AG10803 (cell line): ENCODE results near the gene MIB2.
"Not testable (repeated sequence)": the region's sequence is repeated elsewhere in the genome, so short reads cannot be mapped to it uniquely, and the experiment has no call there.

Experiments
- DNase-seq: peaks from one replicate; pipeline ENCODE4 v3.0.0; 2010; ENCODE audit warnings: low read depth
- H3K4me3 ChIP-seq: 2 replicates; pipeline ENCODE4 v1.5.1; 2011; ENCODE audit warnings: mild to moderate bottlenecking, low read length, control low read depth
- TF ChIP-seq, protein P1 (sequence below): conservative IDR thresholded peaks from 2 replicates; pipeline ENCODE4 v1.5.1; 2011; ENCODE audit warnings: mild to moderate bottlenecking, low read length, control low read depth, inconsistent platforms

MIB2 gene

DNA sequence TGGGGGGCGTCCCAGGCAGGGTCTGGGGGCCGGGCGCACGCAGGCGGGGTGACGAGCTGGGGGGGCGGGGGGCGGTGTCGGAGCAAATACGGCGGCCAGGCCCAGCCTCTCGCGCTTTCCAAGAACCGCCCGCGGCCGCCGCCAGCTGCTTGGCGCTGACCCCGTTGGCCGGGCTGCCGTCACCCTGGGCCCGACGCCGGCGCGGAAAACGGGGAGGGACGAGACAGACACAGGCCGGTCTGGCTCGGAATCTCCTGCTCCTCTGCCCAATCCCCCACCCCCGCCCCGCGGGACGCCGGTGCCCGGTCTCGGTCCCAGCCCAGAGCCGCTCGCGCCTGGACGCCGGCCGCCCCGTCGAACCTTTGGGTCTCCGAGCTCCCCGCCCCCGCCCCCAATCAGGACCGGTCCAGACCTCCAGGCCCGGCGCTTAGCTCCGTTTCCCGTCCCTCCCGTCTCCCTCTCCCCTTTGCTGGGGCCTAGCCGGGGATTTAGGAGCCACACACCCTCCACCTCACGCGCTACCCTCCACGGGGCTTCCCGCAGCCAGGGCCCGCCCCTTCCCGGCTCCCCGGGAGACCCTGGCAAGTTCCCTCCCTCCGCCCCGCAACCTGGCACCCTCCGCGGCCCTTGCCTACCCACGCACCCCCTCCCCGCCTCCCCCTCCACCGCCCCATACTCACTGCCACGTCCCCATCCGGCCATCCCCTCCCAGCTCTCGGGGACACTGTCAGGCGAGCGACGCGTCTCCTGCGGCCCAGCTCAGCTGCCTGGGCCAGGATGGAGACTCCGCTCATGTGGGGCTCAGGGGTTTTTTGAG, 15.9 kb downstream of the MIB2 start:
- peak; percentile 17 for DNase-seq
- TF ChIP-seq, protein P1, sequence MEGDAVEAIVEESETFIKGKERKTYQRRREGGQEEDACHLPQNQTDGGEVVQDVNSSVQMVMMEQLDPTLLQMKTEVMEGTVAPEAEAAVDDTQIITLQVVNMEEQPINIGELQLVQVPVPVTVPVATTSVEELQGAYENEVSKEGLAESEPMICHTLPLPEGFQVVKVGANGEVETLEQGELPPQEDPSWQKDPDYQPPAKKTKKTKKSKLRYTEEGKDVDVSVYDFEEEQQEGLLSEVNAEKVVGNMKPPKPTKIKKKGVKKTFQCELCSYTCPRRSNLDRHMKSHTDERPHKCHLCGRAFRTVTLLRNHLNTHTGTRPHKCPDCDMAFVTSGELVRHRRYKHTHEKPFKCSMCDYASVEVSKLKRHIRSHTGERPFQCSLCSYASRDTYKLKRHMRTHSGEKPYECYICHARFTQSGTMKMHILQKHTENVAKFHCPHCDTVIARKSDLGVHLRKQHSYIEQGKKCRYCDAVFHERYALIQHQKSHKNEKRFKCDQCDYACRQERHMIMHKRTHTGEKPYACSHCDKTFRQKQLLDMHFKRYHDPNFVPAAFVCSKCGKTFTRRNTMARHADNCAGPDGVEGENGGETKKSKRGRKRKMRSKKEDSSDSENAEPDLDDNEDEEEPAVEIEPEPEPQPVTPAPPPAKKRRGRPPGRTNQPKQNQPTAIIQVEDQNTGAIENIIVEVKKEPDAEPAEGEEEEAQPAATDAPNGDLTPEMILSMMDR = no peak
- no peak overlapping the region for H3K4me3 ChIP-seq

DNA sequence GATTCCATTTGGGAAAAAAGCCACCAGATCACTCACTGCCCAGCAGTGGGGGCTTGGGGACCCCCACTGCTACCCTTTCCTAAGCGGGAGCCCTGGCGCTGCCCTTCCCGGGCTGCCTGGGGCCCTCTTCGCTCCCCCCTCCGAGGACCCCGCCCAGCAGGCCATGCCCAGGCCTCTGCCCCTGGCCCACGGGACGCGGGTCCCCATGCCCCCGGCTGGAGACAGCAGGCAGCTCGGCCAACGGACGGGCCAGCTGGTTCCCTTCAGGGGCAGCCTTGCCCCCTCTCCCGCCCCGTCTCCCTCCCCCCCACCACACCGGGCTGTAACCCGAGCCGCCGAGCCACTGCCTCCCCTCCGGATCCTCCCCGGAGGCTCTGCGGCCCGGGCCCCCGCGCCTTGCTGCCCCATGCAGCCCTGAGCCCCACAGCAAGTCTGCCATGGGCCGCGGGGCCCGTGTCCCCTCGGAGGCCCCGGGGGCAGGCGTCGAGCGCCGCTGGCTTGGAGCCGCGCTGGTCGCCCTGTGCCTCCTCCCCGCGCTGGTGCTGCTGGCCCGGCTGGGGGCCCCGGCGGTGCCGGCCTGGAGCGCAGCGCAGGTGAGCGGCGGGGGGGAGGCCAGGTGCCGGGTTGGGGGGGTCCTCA, 16.6 kb downstream of the MIB2 start, which contains the start of gene MMP23B:
Gene MMP23B (plus strand): TSS at position 392 of the 639 bp plus-strand sequence. CDS start 46 bp downstream, at position 438.
- DNase-seq = no peak
- TF ChIP-seq, protein P1 = no peak
- H3K4me3 ChIP-seq = no peak within 1 kb of the TSS

DNA sequence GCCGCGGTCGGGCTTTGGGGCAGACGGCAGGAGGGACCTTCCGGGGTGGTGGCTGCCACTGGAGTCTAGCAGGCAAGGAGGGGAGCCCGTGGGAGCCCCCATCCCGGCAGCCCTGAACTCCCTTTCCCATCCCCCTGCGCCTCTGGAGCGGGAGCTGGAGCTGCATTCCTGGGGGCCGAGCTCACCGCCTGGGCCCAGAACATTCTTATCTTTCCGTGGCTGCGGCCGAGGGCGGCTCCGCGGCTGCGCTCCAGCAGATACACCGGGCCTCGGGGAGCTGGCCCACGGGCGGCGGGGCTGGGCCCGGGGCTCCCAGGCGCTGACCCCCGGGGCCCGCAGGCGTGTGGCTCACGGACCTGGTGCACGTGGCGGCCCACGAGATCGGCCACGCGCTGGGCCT, 18.1 kb downstream of the MIB2 start:
- DNase-seq, H3K4me3 ChIP-seq: not testable (repeated sequence)

DNA sequence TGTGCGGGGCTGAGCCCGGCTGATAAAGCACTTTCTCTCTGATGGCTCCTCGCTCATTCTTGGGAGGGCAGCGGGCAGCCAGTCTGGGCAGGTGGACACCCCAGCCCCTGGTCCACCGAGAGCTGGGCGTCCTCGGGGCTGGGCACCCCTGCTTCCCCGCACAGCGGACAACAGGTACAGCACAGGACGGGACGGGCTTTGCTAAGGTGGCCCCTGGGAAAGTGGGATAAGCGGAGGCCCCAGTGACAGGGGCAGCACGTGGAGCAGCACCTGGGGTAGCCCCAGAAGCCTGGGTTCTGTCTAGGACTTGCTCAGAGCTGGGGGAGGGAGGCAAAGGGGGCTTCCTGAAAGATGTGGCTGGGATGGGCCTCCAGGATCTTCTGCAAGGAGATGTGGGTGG, 19.3 kb downstream of the MIB2 start:
- not testable (repeated sequence) for DNase-seq, H3K4me3 ChIP-seq

DNA sequence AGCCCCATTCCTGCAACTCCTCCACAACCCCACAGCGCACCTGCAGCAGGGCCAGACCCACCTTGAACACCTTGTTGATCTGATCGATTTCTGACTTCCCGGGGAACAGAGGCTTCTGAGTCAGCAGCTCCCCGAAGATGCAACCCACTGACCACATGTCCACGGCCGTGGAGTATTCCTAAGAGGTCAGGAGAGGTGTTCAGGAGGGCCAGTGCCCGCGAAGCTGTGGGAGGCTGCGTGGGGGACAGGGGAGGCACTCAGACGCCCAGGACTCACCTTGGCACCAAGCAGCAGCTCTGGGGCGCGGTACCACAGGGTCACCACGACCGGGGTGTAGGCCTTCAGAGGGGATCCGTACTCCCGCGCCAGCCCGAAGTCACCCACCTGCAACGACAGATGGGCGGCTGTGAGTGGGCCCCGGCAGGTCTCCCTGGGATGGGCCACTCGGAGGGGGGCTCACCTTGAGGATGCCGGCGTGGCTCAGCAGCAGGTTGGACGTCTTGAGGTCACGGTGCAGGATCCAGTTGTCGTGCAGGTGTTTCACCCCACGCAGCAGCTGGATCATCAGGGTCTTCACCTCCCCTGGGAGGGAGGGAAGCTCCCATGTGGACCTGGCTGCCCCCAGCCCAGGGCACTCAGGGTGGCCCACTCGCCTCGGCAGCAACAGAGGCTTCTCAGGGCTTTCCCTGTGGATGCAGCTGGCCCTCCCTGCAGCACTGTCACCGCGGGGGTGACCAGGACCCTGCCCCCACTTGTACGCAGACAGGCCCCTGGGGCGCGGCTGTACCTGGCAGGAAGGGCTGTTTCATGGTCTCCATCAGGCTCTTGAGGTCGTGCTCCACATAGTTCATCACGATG, 21.6 kb downstream of the MIB2 start:
- not testable (repeated sequence) for H3K4me3 ChIP-seq, DNase-seq

DNA sequence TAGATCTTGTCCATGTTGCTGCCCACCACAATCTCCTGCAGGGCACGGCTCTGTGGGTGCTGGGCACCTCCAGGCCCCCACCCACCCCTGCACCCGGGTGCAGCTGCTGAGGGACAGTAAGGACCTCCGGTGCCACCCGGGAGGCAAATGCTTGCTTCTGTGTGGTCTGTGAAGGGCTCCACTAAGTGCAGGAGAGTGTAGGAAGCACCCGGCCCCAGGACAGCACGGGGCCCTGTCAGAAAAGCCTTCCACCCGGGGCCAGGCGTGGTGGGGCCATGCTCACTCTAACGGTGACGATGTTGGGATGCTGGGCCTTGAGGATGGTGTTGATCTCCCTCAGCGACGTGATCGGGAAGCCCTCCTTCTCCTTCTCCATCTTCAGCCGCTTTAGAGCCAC, 22.2 kb downstream of the MIB2 start:
- not testable (repeated sequence) for H3K4me3 ChIP-seq, DNase-seq

DNA sequence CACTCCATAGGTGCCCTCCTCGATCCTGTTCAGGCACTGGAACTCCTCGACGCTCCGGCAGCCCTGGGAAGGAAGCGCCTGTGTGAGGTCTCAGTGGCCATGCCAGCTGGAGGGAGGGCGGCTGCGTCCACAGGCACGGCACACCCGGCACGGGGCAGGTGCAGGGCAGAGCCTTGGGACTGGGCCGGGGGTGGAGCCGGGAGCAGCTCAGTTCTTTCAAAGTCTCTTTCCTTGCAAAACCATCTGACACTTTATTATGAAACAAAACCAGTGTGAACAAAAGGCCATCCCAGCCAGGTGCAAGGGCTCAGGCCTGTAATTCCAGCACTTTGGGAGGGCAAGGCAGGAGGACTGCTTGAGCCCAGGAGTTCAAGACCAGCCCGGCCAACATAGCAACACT, 23.2 kb downstream of the MIB2 start:
- H3K4me3 ChIP-seq, DNase-seq: not testable (repeated sequence)

DNA sequence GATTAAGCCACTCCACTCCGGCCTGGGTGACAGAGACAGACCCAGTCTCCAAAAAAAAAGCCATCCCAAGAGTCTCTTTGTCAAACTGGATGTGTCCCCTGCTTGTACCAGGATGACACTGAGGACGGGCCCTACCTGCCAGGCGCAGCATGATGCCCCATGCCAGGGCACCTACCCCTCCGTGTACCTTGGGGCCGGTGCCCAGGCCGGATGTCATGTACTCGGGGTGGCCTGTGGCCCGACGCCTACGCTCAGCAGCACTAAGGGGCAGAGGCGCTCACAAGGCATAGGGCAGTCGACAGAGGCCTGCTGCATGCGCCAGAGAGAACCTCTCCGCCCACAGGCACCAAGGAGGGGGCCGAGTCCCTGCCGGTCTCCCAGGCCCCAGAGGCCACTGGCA, 24.1 kb downstream of the MIB2 start:
- DNase-seq = not testable (repeated sequence)

DNA sequence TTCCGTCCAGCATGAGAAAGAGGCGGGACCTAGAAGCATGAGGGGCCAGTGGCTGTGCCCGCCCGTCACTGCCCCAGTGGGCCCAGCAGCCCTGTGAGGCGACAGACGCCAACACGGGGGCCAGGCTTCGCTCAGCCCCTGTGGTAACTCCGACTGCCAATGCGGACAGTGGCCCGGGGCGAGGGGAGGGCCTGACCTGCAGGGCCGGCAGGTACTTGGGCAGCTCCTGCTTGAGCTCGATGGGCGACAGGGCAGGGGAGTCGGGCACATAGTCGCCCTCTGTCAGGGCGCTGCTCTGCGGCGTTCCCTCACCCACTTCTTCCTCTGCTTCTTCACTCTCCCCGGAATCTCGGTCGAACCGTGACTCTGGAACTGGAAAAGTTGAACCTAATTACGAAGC, 24.8 kb downstream of the MIB2 start:
- not testable (repeated sequence) for H3K4me3 ChIP-seq, DNase-seq

More for the DNA sequence above, 24.1 kb downstream of the MIB2 start:
- H3K4me3 ChIP-seq = not testable (repeated sequence)

DNA sequence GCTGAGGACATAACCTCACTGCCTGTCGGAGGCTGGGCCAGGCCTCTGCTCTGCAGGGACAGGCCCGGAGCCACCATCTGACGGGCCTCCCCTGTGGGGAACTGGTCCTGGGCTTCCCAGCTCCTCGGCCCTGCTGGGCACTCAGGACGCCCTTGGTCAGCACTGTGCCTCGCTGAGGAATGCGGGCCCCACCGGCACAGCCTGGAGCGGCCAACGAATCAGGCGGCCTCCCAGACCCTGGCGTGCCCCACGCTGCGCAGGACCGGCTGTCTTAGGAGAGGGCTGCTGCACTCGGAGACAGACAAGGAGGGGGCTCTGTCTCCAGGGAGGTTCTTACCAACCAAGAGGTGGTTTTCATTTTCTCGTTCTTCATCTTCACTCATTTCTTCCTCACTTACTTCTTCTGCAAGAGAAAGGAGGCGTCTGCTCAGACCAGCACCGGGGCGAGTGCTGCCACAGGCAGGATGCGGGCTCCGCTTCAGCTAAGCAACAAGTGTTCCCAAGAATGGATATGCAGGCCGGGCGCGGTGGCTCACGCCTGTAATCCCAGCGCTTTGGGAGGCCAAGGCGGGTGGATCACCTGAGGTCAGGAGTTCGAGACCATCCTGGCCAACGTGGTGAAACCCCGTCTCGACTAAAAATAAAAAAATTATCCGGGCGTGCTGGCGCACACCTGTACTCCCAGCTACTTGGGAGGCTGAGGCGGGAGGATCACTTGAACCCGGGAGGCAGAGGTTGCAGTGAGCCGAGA, 25.6 kb downstream of the MIB2 start:
- not testable (repeated sequence) for DNase-seq, H3K4me3 ChIP-seq

DNA sequence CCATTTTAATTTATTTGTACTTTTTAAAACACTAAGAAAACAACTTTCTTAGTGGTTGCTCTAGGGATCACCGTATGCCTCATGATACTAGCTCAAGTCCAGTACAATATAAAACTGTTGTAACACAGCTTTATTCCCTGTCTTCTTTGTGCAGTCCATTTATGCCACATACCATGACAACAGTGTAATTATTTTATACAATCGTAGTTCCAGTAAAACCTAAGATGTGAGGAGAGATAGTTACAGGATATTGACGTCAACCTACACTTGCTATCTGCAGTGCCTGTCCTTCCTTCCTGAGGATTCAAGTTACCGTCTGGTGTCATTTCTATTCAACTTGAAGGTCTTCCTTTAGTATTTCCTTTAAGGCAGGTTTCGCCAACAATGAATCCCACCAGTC, 31.0 kb downstream of the MIB2 start:
- DNase-seq, H3K4me3 ChIP-seq: not testable (repeated sequence)

DNA sequence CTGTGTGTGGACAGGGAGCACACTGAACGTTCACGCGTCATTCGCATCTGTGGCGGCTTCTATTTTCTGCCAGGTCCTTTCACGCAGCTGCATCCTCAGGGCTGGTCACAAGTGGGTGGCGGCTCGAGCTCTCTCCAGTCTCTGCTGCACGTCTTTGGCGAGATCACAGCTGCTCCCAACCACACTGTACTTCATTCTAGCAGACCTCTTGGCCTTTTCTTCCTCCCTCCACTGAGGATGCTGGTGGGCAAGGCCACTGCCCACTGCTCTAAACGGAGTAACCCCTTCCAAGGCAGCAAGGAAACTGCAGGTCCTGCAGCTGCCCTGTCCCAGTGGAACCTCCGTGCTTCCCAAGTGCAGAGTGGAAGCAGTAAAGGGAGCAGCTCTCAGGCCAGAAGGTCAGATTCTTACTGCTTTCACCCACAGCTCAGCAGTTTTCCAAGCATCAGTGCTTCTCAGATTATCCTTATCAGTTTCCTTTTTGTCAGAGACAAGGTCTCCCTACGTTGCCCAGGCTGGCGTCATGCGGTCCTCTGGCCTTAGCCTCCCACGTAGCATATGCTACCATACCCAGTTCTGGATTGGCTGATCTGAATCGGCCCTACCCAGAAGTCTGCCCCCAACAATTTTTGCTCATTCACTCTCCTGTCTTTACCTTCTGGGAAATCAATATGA, 32.4 kb downstream of the MIB2 start:
- DNase-seq, H3K4me3 ChIP-seq: not testable (repeated sequence)

DNA sequence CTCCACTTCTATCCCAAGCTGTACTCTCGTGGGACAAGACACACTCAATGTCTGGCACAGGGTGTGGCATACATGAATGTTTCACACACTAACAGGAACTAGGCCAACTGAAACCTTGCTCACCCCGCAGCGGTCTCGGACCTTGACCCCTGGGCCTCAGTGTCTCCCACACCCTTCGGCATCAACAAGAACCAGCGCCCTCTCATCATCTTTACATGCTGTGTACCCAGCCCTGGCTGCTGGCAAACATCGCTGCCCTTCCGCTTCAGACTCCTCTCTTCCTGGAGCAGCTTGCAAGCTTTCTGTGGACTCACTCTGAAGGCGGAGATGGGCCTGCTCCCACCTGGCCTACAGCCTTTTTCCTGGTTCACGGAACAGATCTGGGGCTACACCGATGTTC, 33.0 kb downstream of the MIB2 start:
- DNase-seq, H3K4me3 ChIP-seq: not testable (repeated sequence)

DNA sequence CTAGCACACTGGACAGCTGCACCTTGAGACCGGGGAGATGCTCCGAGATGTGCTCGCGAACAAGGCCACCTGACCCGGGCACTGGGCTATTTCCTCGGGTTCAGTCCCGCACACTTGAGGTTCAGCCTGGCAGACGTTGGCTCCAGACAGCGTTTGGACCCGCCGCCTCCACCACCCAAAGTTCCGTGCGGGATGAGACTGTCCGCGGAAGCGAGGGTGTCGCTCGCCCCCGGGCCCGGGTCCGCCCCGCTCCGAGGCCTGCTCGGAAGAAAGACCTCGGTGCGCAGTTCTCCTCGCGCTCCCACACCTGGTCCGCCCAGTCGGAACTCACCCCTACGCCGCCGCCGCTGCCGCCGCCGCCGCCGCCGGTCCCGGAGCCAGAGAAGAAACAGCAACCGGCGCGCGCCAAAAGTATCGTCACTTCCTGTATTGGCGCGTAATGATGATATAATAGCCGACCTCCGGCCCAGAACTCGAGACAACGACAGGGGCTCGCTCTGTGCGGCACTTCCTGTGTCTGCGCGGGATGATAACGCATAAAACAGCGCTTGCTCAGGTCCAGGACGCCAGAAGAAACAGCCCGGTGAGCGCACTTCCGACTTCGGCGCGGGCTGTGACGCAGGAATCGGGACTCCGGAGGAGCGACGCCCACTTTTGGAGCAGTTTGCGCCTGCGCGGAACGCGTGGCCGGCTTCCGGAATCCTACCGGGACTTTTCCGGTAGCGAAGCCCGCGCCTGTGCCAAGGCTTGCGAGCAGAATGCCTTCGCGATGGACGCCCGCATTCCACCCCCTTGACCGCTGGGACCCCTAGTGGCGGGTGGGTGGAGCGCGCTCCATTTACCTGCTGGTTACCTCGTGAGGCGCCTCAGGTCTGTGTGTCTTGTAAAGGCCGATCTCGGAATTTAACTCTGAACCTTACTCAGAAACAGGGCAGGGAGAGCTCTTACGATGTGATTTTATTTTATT, 43.6 kb downstream of the MIB2 start, which contains the start of gene CDK11B:
Gene CDK11B (minus strand): TSS at position 422 of the 967 bp plus-strand sequence. CDS start 1,519 bp downstream, outside the sequence.
- DNase-seq = peak; percentile 92
- H3K4me3 ChIP-seq = peak within 1 kb of the TSS; percentile 68
